PC-3 (cell line): ENCODE data around the gene OR6N2. TPM values are rescaled to one million over a fixed set of nuclear protein-coding genes. Genes with fewer than 3 reads are reported as not detected.

Experiments
- ATAC-seq: fragments of 200-7000 bp; cut with Tn5 transposase; 2 replicates; pipeline ENCODE4 v1.9.1; 2020; ENCODE audit warnings: mild to moderate bottlenecking, moderate library complexity
- BruUV-seq: library from RNA; stranded (reverse); fragments of 400-500 nt; replicated peaks from 2 replicates; lab custom pipeline; 2021; lab: Mats Ljungman, UMichigan
- CTCF ChIA-PET: fragments of 300-600 bp; sonication (Branson Sonifier 250); formaldehyde crosslinking; loops from one replicate; lab custom pipeline; 2022; ENCODE audit warnings: antibody characterized with exemption; lab: Charles Lee
- POLR2A ChIA-PET: fragments of 300-600 bp; sonication (Branson Sonifier 250); formaldehyde crosslinking; loops from one replicate; lab custom pipeline; 2022; ENCODE audit warnings: antibody characterized with exemption; ENCODE audit not compliant: unreplicated experiment; lab: Charles Lee
- DNase-seq: peaks from one replicate; pipeline ENCODE4 v3.0.0-alpha.2; 2015
- H2AFZ ChIP-seq: fragments of 300-600 bp; sonication (generic); 2 replicates; pipeline ENCODE4 v1.6.0; 2016; ENCODE audit warnings: antibody characterized with exemption, low read length
- H3F3A ChIP-seq: fragments of 300-600 bp; sonication (generic); one replicate; pipeline ENCODE4 v1.6.0; 2017; ENCODE audit warnings: antibody characterized with exemption, low read length, control low read depth, mild to moderate bottlenecking; ENCODE audit not compliant: unreplicated experiment
- H3K27ac ChIP-seq: fragments of 300-600 bp; sonication (generic); 2 replicates; pipeline ENCODE4 v1.5.1; 2016; ENCODE audit warnings: mild to moderate bottlenecking, low read length
- H3K27me3 ChIP-seq: fragments of 300-600 bp; sonication (generic); 2 replicates; pipeline ENCODE4 v1.6.1; 2016; ENCODE audit warnings: low read length, mixed read lengths
- H3K36me3 ChIP-seq: fragments of 300-600 bp; sonication (generic); 2 replicates; pipeline ENCODE4 v1.6.1; 2016; ENCODE audit warnings: low read depth, mixed run types, low read length, mixed read lengths
- H3K4me1 ChIP-seq: fragments of 300-600 bp; sonication (generic); 2 replicates; pipeline ENCODE4 v1.5.1; 2016; ENCODE audit warnings: low read length; ENCODE audit not compliant: insufficient read depth
- H3K4me2 ChIP-seq: fragments of 300-600 bp; sonication (generic); 2 replicates; pipeline ENCODE4 v1.6.0; 2016; ENCODE audit warnings: low read length
- H3K4me3 ChIP-seq: fragments of 300-600 bp; sonication (generic); 2 replicates; pipeline ENCODE4 v1.5.1; 2016; ENCODE audit warnings: mild to moderate bottlenecking, low read length, mixed read lengths
- H3K79me2 ChIP-seq: fragments of 300-600 bp; sonication (generic); 2 replicates; pipeline ENCODE4 v1.6.1; 2017; ENCODE audit warnings: low read length, mixed read lengths
- H3K9ac ChIP-seq: fragments of 300-600 bp; sonication (generic); 2 replicates; pipeline ENCODE4 v1.6.0; 2016; ENCODE audit warnings: mild to moderate bottlenecking, low read length
- H3K9me2 ChIP-seq: fragments of 300-600 bp; sonication (generic); replicated peaks from 2 replicates; pipeline ENCODE4 v1.6.1; 2016; ENCODE audit warnings: mixed run types, low read length, mixed read lengths
- H3K9me3 ChIP-seq: fragments of 300-600 bp; sonication (generic); 2 replicates; pipeline ENCODE4 v1.6.1; 2016; ENCODE audit warnings: low read length, mixed read lengths
- H4K20me1 ChIP-seq: fragments of 300-600 bp; sonication (generic); 2 replicates; pipeline ENCODE4 v1.6.1; 2016; ENCODE audit warnings: low read length, mixed read lengths
- CTCF ChIP-seq: fragments of 300-600 bp; sonication (generic); conservative IDR thresholded peaks from 2 replicates; pipeline ENCODE4 v1.5.1; 2017; ENCODE audit warnings: antibody characterized with exemption, low read depth, mild to moderate bottlenecking, low read length
- EZH2 ChIP-seq: fragments of 300-600 bp; sonication (generic); IDR thresholded peaks from one replicate; pipeline ENCODE4 v1.6.1; 2017; ENCODE audit warnings: antibody characterized with exemption, mild to moderate bottlenecking, low read length; ENCODE audit not compliant: unreplicated experiment
- EZH2phosphoT487 ChIP-seq: fragments of 300-600 bp; sonication (generic); IDR thresholded peaks from 2 replicates; pipeline ENCODE4 v1.6.1; 2018; ENCODE audit warnings: mild to moderate bottlenecking, antibody characterized with exemption, low read length, borderline replicate concordance
- intact Hi-C: fragments of 100-400 bp; cut with micrococcal nuclease; formaldehyde crosslinking; loops from 2 replicates; pipeline ENCODE4 v1.9.0; 2023
- total RNA-seq: library from RNA; depleted of rRNA; stranded (reverse); fragments of >200 nt; gene quantifications from 2 replicates; pipeline ENCODE4 v1.2.3, GENCODE V29; 2014

OR6N2 gene
- total RNA-seq, 1 experiment from 2014 or later = not detected

- TF ChIP-seq EZH2 (no peak), CTCF (no peak), EZH2phosphoT487 (no peak)
- Histone ChIP-seq H3K4me2 (no peak overlapping the region), H3K9me2 (no peaks in the 10 kb centered on the region), H3K4me1 (no peaks in the 10 kb centered on the region), H2AFZ (no peak overlapping the region), H3K9ac (no peak overlapping the region), H3K36me3 (no peaks in the 10 kb centered on the region), H3K27ac (no peak overlapping the region), H3K27me3 (no peaks in the 10 kb centered on the region), H3K79me2 (no peaks in the 10 kb centered on the region), H3F3A (no peaks in the 10 kb centered on the region), H4K20me1 (no peaks in the 10 kb centered on the region), H3K4me3 (no peak overlapping the region), H3K9me3 (no peaks in the 10 kb centered on the region; the same call in 1 of the 2 replicates)
- intact Hi-C loops = no loop called here
- DNase-seq = no peak
- ChIA-PET POLR2A (no interaction called here), CTCF (no interaction called here)
- ATAC-seq = no peak
- BruUV-seq = no TSS peak
Observed at GRCh38 chr1:158818560-158818959, 37.6 kb upstream of the OR6N2 start.

GRCh38 chr1:158814970-158815369, 34.0 kb upstream of the OR6N2 start:
- intact Hi-C loops = no loop called here
- no TSS peak for BruUV-seq

More at GRCh38 chr1:158814970-158815369, 34.0 kb upstream of the OR6N2 start:
- no peak for TF ChIP-seq EZH2
- no peak for TF ChIP-seq EZH2phosphoT487
- TF ChIP-seq CTCF = no peak
- no peak overlapping the region for H3K9ac ChIP-seq
- no peaks in the 10 kb centered on the region for H3F3A ChIP-seq
- H3K79me2 ChIP-seq = no peaks in the 10 kb centered on the region
- DNase-seq = no peak
- H3K4me3 ChIP-seq = no peak overlapping the region
- H2AFZ ChIP-seq = no peak overlapping the region
- H3K9me3 ChIP-seq = no peaks in the 10 kb centered on the region
- no peaks in the 10 kb centered on the region for H3K4me1 ChIP-seq
- no peak for ATAC-seq
- H3K36me3 ChIP-seq = no peaks in the 10 kb centered on the region
- H3K4me2 ChIP-seq = no peak overlapping the region
- H3K9me2 ChIP-seq = no peaks in the 10 kb centered on the region
- H4K20me1 ChIP-seq = no peaks in the 10 kb centered on the region
- POLR2A ChIA-PET = no interaction called here
- no peak overlapping the region for H3K27ac ChIP-seq
- peaks cover 9% of the 10 kb centered on the region for H3K27me3 ChIP-seq
- CTCF ChIA-PET = no interaction called here
